Vagina (tissue), 2 donors: ENCODE data around the gene NUP42.
"Not testable (repeated sequence)": the region's sequence is repeated elsewhere in the genome, so short reads cannot be mapped to it uniquely, and the experiment has no call there.

Experiments used
- CTCF ChIP-seq, 3 experiments: fragments of 450-650 bp in 2 of 3; fragments of 200-600 bp in 1 of 3; sonication (generic) in 1 of 3; IDR thresholded peaks; one replicate each; pipeline ENCODE4 v1.5.1; 2017 to 2019; ENCODE audit warnings: antibody characterized with exemption in 3 of 3, mild to moderate bottlenecking in 2 of 3, moderate library complexity in 2 of 3
- POLR2A ChIP-seq, 2 donors: fragments of 450-650 bp; IDR thresholded peaks; one replicate each; pipeline ENCODE4 v1.6.1; 2017; ENCODE audit warnings: antibody characterized with exemption in 2 of 2, mild to moderate bottlenecking in 2 of 2, moderate library complexity in 2 of 2

GRCh38 chr7:23193650-23194227 lies 11.9 kb downstream of the NUP42 start:
- TF ChIP-seq POLR2A, CTCF (IDR thresholded peaks at IDR 0.05): not testable (repeated sequence)
